ENCODE data around the gene PSMD9.

- TF ChIP-seq CTCF (conservative IDR thresholded peaks at IDR 0.05; ENCODE audit: low read depth, low read length): peak; percentile 73
- TF ChIP-seq EZH2phosphoT487 (IDR thresholded peaks at IDR 0.05; ENCODE audit: borderline replicate concordance, low read length): no peak
Observed at GRCh38 chr12:121888478-121889273, at the start of gene PSMD9.
